Transverse colon (tissue), 4 donors: ENCODE data around the gene EDARADD. TPM values are rescaled to one million over a fixed set of nuclear protein-coding genes. Genes with fewer than 3 reads are reported as not detected.

Experiments used
- DNase-seq: peaks from one replicate; pipeline ENCODE4 v3.0.0-alpha.2; 2019
- H3K27ac ChIP-seq, 4 donors: fragments of 200-600 bp; sonication (generic); 2 replicates each; pipeline ENCODE4 v1.5.1; 2016 to 2018; ENCODE audit warnings: inconsistent platforms in 4 of 4
- H3K27me3 ChIP-seq: fragments of 200-600 bp; sonication (generic); 2 replicates; pipeline ENCODE4 v1.5.1; 2017; ENCODE audit warnings: inconsistent platforms
- H3K36me3 ChIP-seq, 4 donors: fragments of 200-600 bp; sonication (generic); 2 replicates each; pipeline ENCODE4 v1.5.1; 2017 to 2019; ENCODE audit warnings: inconsistent platforms in 4 of 4
- H3K4me1 ChIP-seq, 4 donors: fragments of 200-600 bp; sonication (generic); 2 replicates each; pipeline ENCODE4 v1.5.1; 2017 to 2020; ENCODE audit warnings: inconsistent platforms in 4 of 4
- H3K4me3 ChIP-seq, 4 donors: fragments of 200-600 bp; sonication (generic); 1 replicate in 1 of 4; 2 replicates in 3 of 4; pipeline versions ENCODE4 v1.5.1 to v1.6.1; 2017 to 2019; ENCODE audit warnings: inconsistent platforms in 4 of 4
- H3K9me3 ChIP-seq, 2 donors: fragments of 200-600 bp; sonication (generic); 2 replicates each; pipeline ENCODE4 v1.5.1; 2017 to 2019; ENCODE audit warnings: inconsistent platforms in 2 of 2
- CTCF ChIP-seq, 5 experiments: fragments of 200-600 bp in 3 of 5; fragments of 450-650 bp in 2 of 5; sonication (generic) in 3 of 5; IDR thresholded peaks; 1 replicate in 2 of 5; 2 replicates in 3 of 5; pipeline ENCODE4 v1.5.1; 2016 to 2017; ENCODE audit warnings: antibody characterized with exemption in 5 of 5, inconsistent platforms in 3 of 5, mild to moderate bottlenecking in 2 of 5, moderate library complexity in 1 of 5
- EP300 ChIP-seq: sonication (generic); formaldehyde crosslinking; IDR thresholded peaks from one replicate; pipeline ENCODE4 v1.6.1; 2017; ENCODE audit warnings: antibody characterized with exemption, low read depth
- POLR2A ChIP-seq: fragments of 450-650 bp; IDR thresholded peaks from one replicate; pipeline ENCODE4 v1.6.1; 2016; ENCODE audit warnings: antibody characterized with exemption, mild to moderate bottlenecking, moderate library complexity
- POLR2AphosphoS5 ChIP-seq, 3 donors: sonication (generic); formaldehyde crosslinking; IDR thresholded peaks; one replicate each; pipeline ENCODE4 v1.6.1; 2016; ENCODE audit warnings: antibody characterized with exemption in 3 of 3
- WGBS, 2 donors: methylation state at CpG; one replicate each; pipeline ENCODE4 v1.1.5; 2018; ENCODE audit warnings: low coverage in 1 of 2; 5-methylcytosine and 5-hydroxymethylcytosine counted together
- in situ Hi-C, 4 donors: fragments of 200-750 bp; cut with MboI; loops; one replicate each; pipeline versions ENCODE4 v1.15.0 to v1.15.1; 2017; ENCODE audit warnings: low sequenced_read_pairs in 3 of 4, low pct_ligation_motif_present in 1 of 4, low pct_unique_long_range_greater_than_20kb in 1 of 4
- intact Hi-C: fragments of 100-400 bp; cut with DNase I; formaldehyde crosslinking; loops from one replicate; pipeline ENCODE4 v1.15.1; 2023; ENCODE audit warnings: low total_unique reads
- total RNA-seq, 4 donors: library from RNA; depleted of rRNA; stranded (reverse); fragments of >200 nt; gene quantifications; one replicate each; pipeline ENCODE4 v1.1.0, GENCODE V29; 2016

The EDARADD gene
- total RNA-seq, 4 donors from 2014 or later, result 0.27 to 0.79 TPM; not detected in 2

- H3K9me3 ChIP-seq, result no peaks in the 10 kb centered on the region
- no peaks in the 10 kb centered on the region for H3K4me1 ChIP-seq
- intact Hi-C loops (no loop called here), in situ Hi-C loops (no loop called here)
- TF ChIP-seq EP300 (no peak), POLR2AphosphoS5 (IDR thresholded peaks at IDR 0.05) (no peak), POLR2A (no peak), CTCF (IDR thresholded peaks at IDR 0.05) (no peak)
- H3K27ac ChIP-seq, result no peak overlapping the region
- H3K36me3 ChIP-seq, result no peaks in the 10 kb centered on the region
- no peaks in the 10 kb centered on the region for H3K27me3 ChIP-seq
- WGBS, 2 donors, result 89 to 91% methylated on average over 9 of the region's 9 CpGs
- no peak overlapping the region for H3K4me3 ChIP-seq
- DNase-seq, result no peak
Measured at GRCh38 chr1:236438614-236439013, 44.5 kb downstream of the EDARADD start.

- no peak overlapping the region for H3K27ac ChIP-seq
- intact Hi-C loops (no loop called here), in situ Hi-C loops (no loop called here)
- H3K9me3 ChIP-seq, result no peaks in the 10 kb centered on the region
- DNase-seq, result no peak
- H3K27me3 ChIP-seq, result no peaks in the 10 kb centered on the region
- no peaks in the 10 kb centered on the region for H3K4me1 ChIP-seq
- TF ChIP-seq EP300 (no peak), POLR2AphosphoS5 (IDR thresholded peaks at IDR 0.05) (no peak)
- no peaks in the 10 kb centered on the region for H3K36me3 ChIP-seq
- H3K4me3 ChIP-seq, result no peak overlapping the region
- WGBS, 2 donors, result 69 to 80% methylated on average over 2 of the region's 2 CpGs
Measured at GRCh38 chr1:236440373-236440772, 46.3 kb downstream of the EDARADD start.

- Histone ChIP-seq H3K9me3 (no peaks in the 10 kb centered on the region), H3K36me3 (no peaks in the 10 kb centered on the region), H3K4me3 (no peak overlapping the region), H3K27me3 (no peaks in the 10 kb centered on the region), H3K27ac (no peak overlapping the region), H3K4me1 (no peaks in the 10 kb centered on the region)
- TF ChIP-seq POLR2AphosphoS5 (IDR thresholded peaks at IDR 0.05) (no peak), POLR2A (no peak), CTCF (IDR thresholded peaks at IDR 0.05) (no peak), EP300 (no peak)
- no peak for DNase-seq
- 75 to 77% methylated on average over 5 of the region's 5 CpGs for WGBS, 2 donors
- in situ Hi-C loops, result no loop called here
- intact Hi-C loops, result no loop called here
Measured at GRCh38 chr1:236450779-236451178, 56.7 kb downstream of the EDARADD start.

GRCh38 chr1:236451796-236452373, 57.8 kb downstream of the EDARADD start:
- Histone ChIP-seq H3K27me3 (no peaks in the 10 kb centered on the region), H3K4me3 (no peak overlapping the region), H3K27ac (no peak overlapping the region), H3K36me3 (no peaks in the 10 kb centered on the region), H3K9me3 (no peaks in the 10 kb centered on the region), H3K4me1 (no peaks in the 10 kb centered on the region)
- peak; percentile 16 for DNase-seq
- TF ChIP-seq CTCF (IDR thresholded peaks at IDR 0.05) (peak in 4 of 5 experiments; percentile 20 to 39 (median 21)), POLR2A (no peak)
- intact Hi-C loops, result no loop called here
- 43 to 67% methylated on average over 4 to 6 of the region's 6 CpGs for WGBS, 2 donors
- in situ Hi-C loops, result no loop called here

- Histone ChIP-seq H3K9me3 (no peaks in the 10 kb centered on the region), H3K36me3 (no peaks in the 10 kb centered on the region), H3K27me3 (no peaks in the 10 kb centered on the region), H3K27ac (no peak overlapping the region), H3K4me3 (no peak overlapping the region), H3K4me1 (no peaks in the 10 kb centered on the region)
- no peak for DNase-seq
- intact Hi-C loops, result no loop called here
- in situ Hi-C loops, result no loop called here
- 71 to 78% methylated on average over 1 to 4 of the region's 4 CpGs for WGBS, 2 donors
- no peak for TF ChIP-seq EP300
- TF ChIP-seq POLR2AphosphoS5 (IDR thresholded peaks at IDR 0.05), result no peak
- TF ChIP-seq CTCF (IDR thresholded peaks at IDR 0.05), result no peak
- TF ChIP-seq POLR2A, result no peak
Measured at GRCh38 chr1:236455243-236455642, 61.2 kb downstream of the EDARADD start.
